NCI-H2196 treated with DMSO at 0.1 percent for 48 hours (cell line): ENCODE measurements around the gene FGF3.

Source experiments
- DNase-seq: peaks from one replicate; lab custom pipeline; 2025; ENCODE audit not compliant: unreplicated experiment; lab: John Stamatoyannopoulos, UW

The FGF3 gene

GRCh38 chr11:69844396-69844795 lies 25.2 kb upstream of the FGF3 start:
- DNase-seq: no peak

- no peak for DNase-seq
Measured at GRCh38 chr11:69843529-69843921, 24.3 kb upstream of the FGF3 start.

DNA sequence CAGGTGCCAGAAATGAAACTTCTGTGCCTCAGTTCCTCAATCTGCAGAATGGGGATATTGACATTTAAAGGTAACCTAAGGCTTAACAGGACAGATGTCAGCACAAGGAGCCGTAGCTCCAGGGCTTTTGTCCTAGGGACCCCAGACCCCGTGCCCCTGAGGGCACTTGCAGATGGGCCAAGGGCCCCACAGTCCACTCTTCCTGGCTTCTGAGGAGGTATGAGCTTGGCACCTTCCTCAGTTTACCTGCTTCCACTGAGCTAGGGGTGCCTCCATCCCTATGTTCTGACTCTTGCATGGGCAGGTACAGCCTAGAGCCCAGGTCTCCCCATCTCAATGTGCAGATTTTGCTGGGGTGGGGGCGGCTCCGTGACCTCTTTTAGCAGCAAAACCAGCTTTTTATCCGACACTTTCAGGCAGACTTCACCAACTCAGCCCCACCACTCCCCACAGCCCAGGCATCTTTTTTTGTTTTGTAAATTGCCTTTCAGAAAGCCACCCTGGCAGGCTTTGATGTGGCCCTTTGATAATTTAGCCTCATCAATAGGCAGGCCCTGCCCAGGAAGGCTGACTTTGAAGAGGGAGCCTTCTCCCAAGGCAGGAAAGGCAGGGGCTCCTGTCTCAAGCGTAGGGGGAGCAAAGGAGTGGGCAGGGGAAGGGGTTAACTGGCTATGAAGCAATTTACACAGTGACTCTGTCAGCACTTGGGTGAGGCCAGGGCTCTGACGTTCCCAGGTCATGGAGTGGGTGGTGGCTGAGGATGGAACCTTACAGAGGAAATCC lies 23.7 kb upstream of the FGF3 start:
- DNase-seq: no peak

DNA sequence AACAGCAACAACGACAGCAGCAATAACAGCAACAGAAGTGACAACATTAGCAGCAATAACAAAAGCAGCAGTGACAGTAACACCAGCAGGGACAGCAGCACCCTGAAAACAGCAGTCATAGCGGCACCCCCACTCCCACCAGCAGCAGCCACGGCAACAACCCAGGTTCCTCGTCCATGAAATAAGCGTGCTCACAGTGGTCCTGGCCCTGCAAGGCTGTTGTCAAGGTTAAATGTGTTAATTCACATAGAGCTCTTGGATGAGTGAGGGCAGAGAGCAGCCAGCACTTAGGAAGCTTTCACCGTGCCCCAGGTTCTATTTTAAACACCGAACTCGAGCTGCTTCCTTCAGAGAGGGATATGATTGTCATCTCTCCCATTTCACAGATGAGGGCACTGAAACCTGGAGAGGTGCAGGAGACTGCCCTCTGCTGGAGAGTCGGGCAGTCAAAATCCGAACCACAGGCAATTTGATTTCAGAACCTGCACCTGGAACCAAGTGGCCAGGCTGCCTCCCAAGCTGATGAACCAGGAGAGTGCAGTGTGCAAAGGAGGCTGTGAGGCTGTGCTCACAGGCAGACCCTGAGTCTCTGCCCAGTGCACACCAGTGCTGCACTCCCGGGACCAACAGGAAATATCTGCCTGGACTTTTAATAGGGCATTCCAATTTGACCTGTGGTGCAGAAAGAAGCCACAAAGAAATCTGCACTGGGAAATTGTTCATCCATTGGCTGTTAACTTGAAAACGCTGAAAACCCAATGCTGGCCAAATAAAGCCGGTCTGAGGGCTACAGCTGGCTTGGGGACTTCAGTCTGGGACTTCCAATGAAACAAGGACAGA lies 22.9 kb upstream of the FGF3 start:
- no peak for DNase-seq

DNA sequence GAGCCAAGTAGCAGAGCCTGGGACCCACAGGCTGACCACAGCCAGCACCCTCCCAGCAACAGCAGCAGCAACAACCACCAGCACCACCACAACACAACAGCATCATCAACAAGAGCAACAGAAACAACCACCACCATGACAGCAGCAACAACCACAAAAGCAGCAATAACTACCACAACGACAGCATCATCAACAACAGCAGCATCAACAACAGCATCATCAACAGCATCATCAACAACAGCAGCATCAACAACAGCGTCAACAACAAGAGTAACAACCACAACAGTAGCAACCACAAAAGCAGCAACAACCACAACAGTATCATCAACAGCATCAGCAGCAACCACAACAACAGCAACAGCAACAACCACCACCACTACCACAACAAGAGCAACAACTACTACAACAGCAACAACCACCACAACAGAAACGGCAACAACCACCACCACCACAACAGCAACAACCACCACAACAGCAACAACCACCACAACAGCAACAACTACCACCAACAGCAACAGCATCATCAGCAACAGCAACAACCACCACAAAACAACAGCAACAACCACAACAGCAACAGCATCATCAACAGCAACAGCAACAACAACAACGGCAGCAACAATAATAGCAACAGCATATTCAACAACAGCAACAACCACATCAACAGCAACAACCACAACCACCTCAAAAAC lies 22.1 kb upstream of the FGF3 start:
- no peak for DNase-seq

DNA sequence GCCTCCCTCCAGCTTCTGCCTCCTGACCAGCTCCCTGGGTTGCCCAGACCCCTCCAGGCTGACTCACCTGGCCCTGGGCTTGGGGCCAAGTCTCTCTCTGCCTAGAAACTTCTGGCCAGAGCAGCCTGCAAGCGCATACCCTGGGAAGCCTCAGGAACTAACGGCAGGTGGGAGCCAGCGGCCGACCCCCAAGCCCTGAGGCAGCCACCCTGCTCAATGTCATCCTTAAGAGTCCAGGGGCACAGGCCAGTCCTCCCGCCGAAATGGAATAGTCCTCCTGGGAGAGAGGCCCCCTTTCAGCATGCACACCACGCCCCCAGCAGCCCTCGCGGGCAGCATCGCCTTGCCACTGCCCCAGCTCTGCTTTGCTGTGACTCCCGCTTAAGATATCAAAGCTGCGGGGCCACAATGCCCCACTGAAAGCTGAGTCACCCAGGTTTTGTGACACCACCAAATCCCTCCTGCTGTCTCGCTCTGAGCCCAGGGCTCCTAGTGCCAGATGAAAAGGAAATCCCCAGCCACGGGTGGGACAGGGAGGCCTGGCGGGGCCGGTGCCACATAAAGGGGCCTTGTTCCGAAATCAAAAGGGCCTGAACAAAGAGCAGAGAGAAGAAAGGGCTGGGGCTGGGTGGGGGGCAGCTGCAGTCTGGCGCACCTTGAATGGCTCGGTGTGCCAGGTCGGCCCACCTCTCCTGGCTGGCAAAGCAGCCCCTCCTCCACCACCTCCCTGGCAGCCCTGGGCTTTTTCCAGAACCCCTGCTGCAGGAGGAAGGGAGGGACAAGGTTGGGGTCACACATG lies 21.4 kb upstream of the FGF3 start:
- no peak for DNase-seq

DNA sequence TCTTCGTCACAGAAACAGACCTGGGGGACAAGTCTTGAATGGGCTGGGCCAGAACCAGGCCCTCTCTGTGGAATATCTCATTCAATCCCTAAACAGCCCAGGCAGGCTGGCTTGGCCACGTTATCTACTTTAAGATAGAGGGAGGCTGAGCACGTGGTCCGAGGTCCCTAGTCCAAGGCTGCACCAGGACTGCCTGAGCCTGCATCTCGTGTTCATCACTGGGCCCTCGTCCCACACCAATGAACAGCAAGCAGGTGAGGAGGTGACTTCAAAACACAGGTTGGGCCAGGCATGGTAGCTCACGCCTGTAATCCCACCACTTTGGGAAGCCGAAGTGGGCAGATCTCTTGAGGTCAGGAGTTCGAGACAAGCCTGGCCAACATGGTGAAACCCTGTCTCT lies 20.3 kb upstream of the FGF3 start:
- no peak for DNase-seq

DNA sequence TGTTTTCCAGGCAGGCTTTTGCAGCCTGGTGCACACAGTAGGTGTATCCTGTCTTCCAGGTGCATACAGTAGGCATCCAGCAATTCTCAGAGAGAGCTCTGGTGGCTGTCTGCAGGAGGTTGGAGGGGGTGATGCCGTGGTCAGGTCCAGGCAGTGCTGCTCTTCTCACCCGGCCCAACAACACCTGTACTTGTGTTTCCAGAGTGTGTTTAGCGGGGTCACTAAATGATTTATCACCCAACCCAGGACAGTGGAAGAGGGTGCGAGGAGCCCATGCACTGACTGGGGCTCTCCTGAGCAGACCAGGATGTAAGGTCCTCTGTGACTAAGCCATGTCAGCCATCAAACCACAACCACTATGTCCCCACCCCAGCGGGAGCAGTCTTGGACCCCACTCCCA lies 18.6 kb upstream of the FGF3 start:
- no peak for DNase-seq

DNA sequence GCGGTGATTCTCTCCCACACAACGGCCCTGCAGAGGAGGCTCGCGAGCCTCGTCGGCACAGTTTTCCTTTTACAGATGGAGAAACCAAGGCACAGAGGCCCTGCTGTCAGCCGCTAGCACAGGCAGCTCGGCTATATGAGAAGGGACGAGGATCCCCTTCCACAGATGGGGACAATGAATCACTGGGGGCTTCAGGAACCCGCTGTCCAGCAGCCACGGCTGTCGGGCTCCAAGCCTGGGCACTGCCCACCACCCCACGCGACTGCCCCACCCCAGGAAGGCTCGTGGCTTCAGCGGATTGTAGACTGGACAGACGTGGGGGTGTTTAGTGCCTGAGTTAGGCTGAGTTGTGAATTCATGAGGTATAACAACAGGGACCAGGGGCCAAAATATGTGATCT lies 17.2 kb upstream of the FGF3 start:
- DNase-seq: no peak

DNA sequence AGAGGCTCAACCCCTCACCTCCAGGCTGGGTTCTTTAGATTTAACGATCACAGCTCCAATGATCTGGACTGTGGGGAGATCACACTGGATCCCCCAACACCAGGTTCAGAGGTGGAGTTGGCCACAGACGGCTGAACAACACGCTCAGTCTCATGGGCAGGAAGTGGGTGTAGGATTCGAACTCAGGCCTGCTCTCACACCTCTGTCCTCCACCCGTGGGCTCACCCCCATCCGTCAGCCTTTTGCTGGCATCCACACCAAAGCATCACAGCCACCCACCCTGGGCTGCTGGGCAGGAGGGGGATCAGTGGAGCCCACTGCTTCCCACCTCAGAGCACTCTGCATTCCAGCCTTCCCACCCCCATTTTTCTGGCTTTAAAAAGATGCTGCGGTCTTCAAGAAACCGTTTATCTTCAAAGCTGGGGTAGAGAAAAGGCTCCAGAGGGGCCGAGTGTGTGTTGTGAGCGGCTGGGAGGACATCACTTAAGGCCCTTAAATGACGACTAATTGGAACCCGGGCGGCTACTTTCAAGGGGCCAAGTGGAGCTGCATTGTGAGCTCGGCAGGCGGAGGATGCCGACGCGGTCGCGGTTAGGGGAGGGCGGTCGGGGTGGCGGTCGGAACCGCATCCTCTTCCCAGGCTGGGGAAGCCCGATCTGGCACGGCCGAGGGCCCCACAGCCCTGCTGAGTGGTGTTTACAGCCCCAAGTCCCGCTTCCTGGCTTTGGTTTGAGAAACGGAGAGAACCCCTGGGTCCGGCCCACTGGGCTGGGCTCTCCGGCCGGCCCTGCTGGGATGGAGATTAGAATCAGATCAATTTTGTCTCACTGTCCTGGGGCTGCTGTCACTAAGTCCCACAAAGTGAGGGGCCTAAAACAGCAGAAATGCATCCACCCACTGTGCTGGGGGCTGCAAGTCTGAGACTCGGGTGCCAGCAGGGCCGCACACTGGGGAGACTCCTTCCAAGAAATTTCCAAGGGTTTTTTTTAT lies 15.9 kb upstream of the FGF3 start:
- DNase-seq: no peak

DNA sequence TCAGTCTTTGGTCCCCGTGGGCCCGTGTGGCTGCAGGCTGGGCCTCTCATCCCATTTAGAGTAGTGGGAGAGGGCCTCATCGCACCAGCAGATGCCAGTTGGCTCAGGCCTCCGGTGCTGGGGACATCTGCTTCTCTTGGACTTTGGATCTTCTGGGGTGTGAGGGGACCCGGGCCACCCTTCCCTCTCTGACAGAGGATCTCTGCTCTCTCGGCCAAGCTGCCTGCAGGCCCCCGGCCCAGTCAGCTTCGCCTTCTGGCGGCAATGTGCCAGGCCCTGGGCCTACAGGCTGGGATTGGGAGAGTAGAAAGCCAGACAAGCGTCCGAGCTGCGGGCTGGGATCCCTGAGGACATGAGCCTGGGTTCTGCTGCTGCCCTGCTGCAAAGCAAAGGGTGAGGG lies 15.0 kb upstream of the FGF3 start:
- DNase-seq: no peak

DNA sequence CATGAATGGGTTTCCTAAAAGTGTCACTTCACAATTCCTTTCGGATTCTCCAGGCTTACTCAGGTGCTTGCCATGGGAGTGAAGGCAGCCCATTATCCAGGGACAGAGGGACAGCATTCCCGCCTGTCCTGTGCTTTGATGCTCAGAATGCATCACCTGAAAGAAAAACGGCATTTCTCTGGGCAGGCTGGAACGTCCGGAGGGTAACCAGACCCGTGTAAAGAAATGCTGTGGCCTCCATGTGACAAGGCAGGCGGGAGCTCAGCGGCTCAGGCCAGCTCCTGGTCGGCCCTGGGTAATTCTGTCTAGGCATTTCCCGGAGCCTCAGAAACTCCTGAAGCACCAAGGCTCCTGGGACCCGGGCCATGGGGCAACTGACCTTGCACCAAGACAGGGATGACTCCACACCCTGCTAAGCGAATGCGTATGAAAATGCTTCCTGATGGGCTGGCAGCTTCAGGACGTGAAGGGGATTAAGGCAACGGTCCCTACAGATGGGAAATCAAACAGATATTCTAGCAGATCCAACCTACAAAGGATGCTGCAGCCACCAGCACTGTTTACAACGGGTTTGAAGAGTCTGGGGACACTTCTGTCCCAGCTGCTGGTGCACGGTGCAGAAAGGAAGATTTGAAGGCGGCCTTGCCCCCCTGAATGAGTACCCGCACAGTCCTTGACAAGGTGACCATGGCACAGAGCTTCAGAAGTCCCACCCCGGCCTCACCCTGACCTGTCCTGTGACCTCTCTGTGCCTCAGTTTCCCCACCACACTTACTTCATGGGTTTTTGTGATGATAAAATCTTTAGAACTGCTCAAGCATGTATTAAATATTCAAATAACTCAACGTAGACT lies 13.6 kb upstream of the FGF3 start:
- no peak for DNase-seq

GRCh38 chr11:69831985-69832384 lies 12.8 kb upstream of the FGF3 start:
- no peak for DNase-seq

DNA sequence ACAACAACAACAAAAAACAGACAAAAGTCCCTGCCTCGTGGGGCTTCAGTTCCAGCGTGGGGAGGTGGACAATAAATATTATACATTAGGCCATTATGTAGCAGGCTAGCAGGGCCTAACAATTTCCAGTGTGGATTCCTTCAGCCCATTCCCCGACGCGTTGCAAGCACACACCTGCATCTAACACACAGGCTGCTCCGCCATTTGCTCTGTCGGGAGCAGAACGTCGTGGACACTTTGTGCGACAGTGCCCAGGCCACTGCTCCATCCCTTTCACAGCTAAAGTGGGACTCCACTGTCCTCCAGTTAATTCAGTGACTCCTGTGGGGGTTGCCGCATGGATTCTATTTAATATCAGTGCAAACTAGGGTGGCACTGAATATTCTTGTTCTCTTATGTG lies 10.9 kb upstream of the FGF3 start:
- DNase-seq: no peak

DNA sequence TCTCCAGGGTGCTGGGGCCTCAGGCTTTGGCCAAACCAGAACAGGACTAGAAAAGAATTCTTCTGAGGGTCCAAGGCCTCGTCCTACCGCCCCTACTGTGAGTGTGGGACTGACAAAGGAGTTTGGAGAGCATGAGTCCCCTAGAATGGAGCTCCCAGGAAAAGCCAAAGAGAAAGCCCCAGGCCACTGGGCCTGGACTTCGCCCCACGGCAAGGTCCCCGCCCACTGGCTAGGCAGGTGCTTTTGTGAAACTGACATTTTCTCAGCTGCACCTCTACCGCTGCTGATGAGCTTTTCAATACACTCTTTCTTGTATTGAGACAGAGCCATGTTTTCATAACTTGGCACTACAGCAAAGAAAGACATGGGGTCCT lies 9.7 kb upstream of the FGF3 start:
- no peak for DNase-seq

- DNase-seq: no peak
Measured at GRCh38 chr11:69828276-69828970, 9.2 kb upstream of the FGF3 start.

DNA sequence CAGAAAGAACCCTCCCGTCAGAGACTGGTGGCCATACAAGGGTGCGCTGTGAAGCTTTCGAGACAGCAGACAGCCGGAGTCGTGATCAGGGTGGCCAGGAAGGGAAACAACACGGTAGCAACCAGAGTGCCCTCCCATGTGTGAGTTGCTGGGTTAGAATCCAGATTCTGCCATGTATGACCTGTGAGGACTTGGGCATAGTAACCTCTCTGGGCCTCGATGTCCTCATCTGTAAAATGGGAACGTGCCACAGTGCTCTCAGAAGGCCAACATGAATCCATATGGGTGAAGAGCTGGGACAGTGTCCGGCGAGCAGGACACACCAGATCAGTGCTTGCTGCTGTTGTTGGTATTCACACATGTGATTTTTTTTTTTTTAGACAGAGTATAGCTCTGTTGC lies 7.6 kb upstream of the FGF3 start:
- no peak for DNase-seq

DNA sequence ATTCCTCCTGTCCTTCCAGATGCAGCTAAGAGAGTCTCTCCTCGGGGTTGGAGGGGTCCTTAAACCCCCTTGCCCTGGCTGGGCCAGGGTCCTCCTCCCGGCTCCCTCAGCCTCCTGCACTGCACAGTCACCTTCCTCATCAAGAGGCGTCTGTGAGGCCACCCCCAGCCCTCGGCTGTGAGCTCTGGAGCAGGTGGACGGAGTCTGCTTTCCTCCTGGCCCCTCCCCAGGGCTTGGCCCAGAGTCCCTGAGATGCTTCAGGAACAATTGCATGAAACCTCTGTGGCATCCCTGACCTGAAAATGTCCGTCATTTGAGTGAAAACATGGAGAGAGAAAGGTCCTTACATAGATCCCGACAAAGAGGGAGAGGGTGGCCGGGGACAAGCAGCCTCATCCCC lies 6.7 kb upstream of the FGF3 start:
- DNase-seq: no peak
